Neural progenitor cell (in vitro differentiated cells): ENCODE data around the gene TBCK. TPM values are rescaled to one million over a fixed set of nuclear protein-coding genes. Genes with fewer than 3 reads are reported as not detected.

ENCODE experiments used
- DNase-seq: peaks from one replicate; pipeline ENCODE4 v3.0.0-alpha.2; 2016; ENCODE audit warnings: low spot score
- H2AFZ ChIP-seq: fragments of 200-600 bp; sonication (generic); replicated peaks from 2 replicates; pipeline ENCODE4 v1.6.1; 2016; ENCODE audit warnings: antibody characterized with exemption
- H3F3A ChIP-seq: fragments of 200-600 bp; sonication (generic); 2 replicates; pipeline ENCODE4 v1.6.1; 2016; ENCODE audit warnings: antibody characterized with exemption, low read depth
- H3K27ac ChIP-seq: fragments of 200-600 bp; sonication (generic); 2 replicates; pipeline ENCODE4 v1.5.1; 2016; ENCODE audit warnings: mild to moderate bottlenecking
- H3K27me3 ChIP-seq: fragments of 200-600 bp; sonication (generic); 2 replicates; pipeline ENCODE4 v1.6.1; 2016; ENCODE audit warnings: mild to moderate bottlenecking, moderate library complexity
- H3K36me3 ChIP-seq: fragments of 200-600 bp; sonication (generic); 2 replicates; pipeline ENCODE4 v1.5.1; 2016
- H3K4me1 ChIP-seq: fragments of 200-600 bp; sonication (generic); 2 replicates; pipeline ENCODE4 v1.6.1; 2016; ENCODE audit warnings: mixed run types
- H3K4me2 ChIP-seq: fragments of 200-600 bp; sonication (generic); 2 replicates; pipeline ENCODE4 v1.6.1; 2016
- H3K4me3 ChIP-seq: fragments of 200-600 bp; sonication (generic); 2 replicates; pipeline ENCODE4 v1.5.1; 2016
- H3K79me2 ChIP-seq: fragments of 200-600 bp; sonication (generic); 2 replicates; pipeline ENCODE4 v1.6.1; 2016; ENCODE audit warnings: low read depth
- H3K9ac ChIP-seq: fragments of 200-600 bp; sonication (generic); 2 replicates; pipeline ENCODE4 v1.6.1; 2016
- H3K9me3 ChIP-seq: fragments of 200-600 bp; sonication (generic); 2 replicates; pipeline ENCODE4 v1.5.1; 2016; ENCODE audit warnings: low read depth
- H4K20me1 ChIP-seq: fragments of 200-600 bp; sonication (generic); 2 replicates; pipeline ENCODE4 v1.6.1; 2016; ENCODE audit warnings: low read depth
- H3K27ac Mint-ChIP-seq: 3 replicates; pipeline ENCODE4 v1.8.0; 2021; ENCODE audit warnings: mixed read lengths
- H3K27me3 Mint-ChIP-seq: 2 replicates; pipeline ENCODE4 v1.8.0; 2022; ENCODE audit warnings: low read depth, mild to moderate bottlenecking, inconsistent platforms, moderate library complexity, mixed read lengths; ENCODE audit not compliant: insufficient read depth
- H3K36me3 Mint-ChIP-seq: 3 replicates; pipeline ENCODE4 v1.8.0; 2021; ENCODE audit warnings: mixed read lengths
- H3K4me1 Mint-ChIP-seq: 3 replicates; pipeline ENCODE4 v1.8.0; 2021; ENCODE audit warnings: mixed read lengths
- H3K4me3 Mint-ChIP-seq: 3 replicates; pipeline ENCODE4 v1.8.0; 2021; ENCODE audit warnings: mild to moderate bottlenecking, moderate library complexity, mixed read lengths
- H3K9me3 Mint-ChIP-seq: 3 replicates; pipeline ENCODE4 v1.8.0; 2020; ENCODE audit warnings: mixed read lengths
- CTCF ChIP-seq: fragments of 200-600 bp; sonication (generic); IDR thresholded peaks from 2 replicates; pipeline ENCODE4 v1.5.1; 2017; ENCODE audit warnings: antibody characterized with exemption, mild to moderate bottlenecking
- EZH2 ChIP-seq: fragments of 200-600 bp; sonication (generic); IDR thresholded peaks from 2 replicates; pipeline ENCODE4 v1.6.1; 2017; ENCODE audit warnings: antibody characterized with exemption, mild to moderate bottlenecking, moderate library complexity
- EZH2phosphoT487 ChIP-seq: fragments of 200-600 bp; sonication (generic); IDR thresholded peaks from 2 replicates; pipeline ENCODE4 v1.6.1; 2017; ENCODE audit warnings: antibody characterized with exemption
- total RNA-seq: library from RNA; depleted of rRNA; stranded (reverse); fragments of >200 nt; gene quantifications from 2 replicates; pipeline ENCODE4 v1.2.3, GENCODE V29; 2015; ENCODE audit warnings: low replicate concordance

Gene TBCK
- total RNA-seq, 1 donor from 2014 or later, result 69.8 TPM

GRCh38 chr4:106353786-106354185 lies 37.8 kb upstream of the TBCK start:
- Histone ChIP-seq H3K27me3 (no peaks in the 10 kb centered on the region), H3K9ac (no peak overlapping the region), H3K4me3 (no peak overlapping the region), H4K20me1 (no peaks in the 10 kb centered on the region), H3F3A (no peaks in the 10 kb centered on the region), H3K9me3 (no peaks in the 10 kb centered on the region), H2AFZ (no peak overlapping the region), H3K36me3 (no peaks in the 10 kb centered on the region), H3K79me2 (no peaks in the 10 kb centered on the region), H3K4me1 (no peaks in the 10 kb centered on the region), H3K4me2 (no peak overlapping the region), H3K27ac (no peak overlapping the region)
- Mint-ChIP-seq H3K4me3 (no peak overlapping the region), H3K36me3 (no peaks in the 10 kb centered on the region), H3K4me1 (no peaks in the 10 kb centered on the region), H3K27ac (no peak overlapping the region), H3K27me3 (no peaks in the 10 kb centered on the region), H3K9me3 (no peaks in the 10 kb centered on the region)
- no peak for DNase-seq
- TF ChIP-seq CTCF, result no peak
- TF ChIP-seq EZH2phosphoT487, result no peak
- TF ChIP-seq EZH2, result no peak

- no peak overlapping the region for H3K27ac Mint-ChIP-seq
- H3K4me1 ChIP-seq, result no peaks in the 10 kb centered on the region
- H3K36me3 ChIP-seq, result peaks cover 8% of the 10 kb centered on the region
- no peaks in the 10 kb centered on the region for H3K4me1 Mint-ChIP-seq
- no peaks in the 10 kb centered on the region for H4K20me1 ChIP-seq
- H3K27ac ChIP-seq, result no peak overlapping the region
- no peak for TF ChIP-seq EZH2phosphoT487
- TF ChIP-seq EZH2, result no peak
- no peak overlapping the region for H3K4me3 ChIP-seq
- H3F3A ChIP-seq, result no peaks in the 10 kb centered on the region
- H3K4me2 ChIP-seq, result no peak overlapping the region
- no peaks in the 10 kb centered on the region for H3K27me3 ChIP-seq
- H3K9ac ChIP-seq, result no peak overlapping the region
- H3K4me3 Mint-ChIP-seq, result no peak overlapping the region
- H3K9me3 Mint-ChIP-seq, result no peaks in the 10 kb centered on the region
- H3K79me2 ChIP-seq, result no peaks in the 10 kb centered on the region
- no peak for DNase-seq
- H2AFZ ChIP-seq, result no peak overlapping the region
- peaks cover 5% of the 10 kb centered on the region for H3K36me3 Mint-ChIP-seq
- H3K9me3 ChIP-seq, result no peaks in the 10 kb centered on the region
- no peaks in the 10 kb centered on the region for H3K27me3 Mint-ChIP-seq
Observed at GRCh38 chr4:106351016-106351415, 35.0 kb upstream of the TBCK start.

DNA sequence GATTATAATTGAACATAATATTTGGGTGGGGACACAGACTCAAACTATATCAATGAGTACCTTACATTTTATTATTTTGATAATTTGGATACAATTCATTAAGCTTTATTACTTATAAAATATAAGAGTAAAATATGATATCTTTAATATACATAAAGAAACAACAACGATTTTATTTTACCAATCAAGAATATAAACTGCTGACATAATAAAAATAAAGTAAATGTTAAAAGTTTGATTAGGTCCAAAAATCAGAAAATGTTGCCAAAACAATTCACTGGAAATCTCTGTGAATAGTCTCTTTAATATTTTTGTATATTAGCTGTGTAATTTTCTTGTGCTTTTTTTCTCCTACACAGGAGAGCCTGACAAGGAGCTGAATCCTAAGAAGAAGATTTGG lies 31.2 kb upstream of the TBCK start:
- Mint-ChIP-seq H3K36me3 (peaks cover 6% of the 10 kb centered on the region), H3K4me3 (no peak overlapping the region), H3K9me3 (no peaks in the 10 kb centered on the region), H3K4me1 (no peaks in the 10 kb centered on the region), H3K27me3 (no peaks in the 10 kb centered on the region), H3K27ac (no peak overlapping the region)
- Histone ChIP-seq H3K4me1 (no peaks in the 10 kb centered on the region), H2AFZ (no peak overlapping the region), H3K9me3 (no peaks in the 10 kb centered on the region), H3K4me2 (no peak overlapping the region), H4K20me1 (no peaks in the 10 kb centered on the region), H3F3A (no peaks in the 10 kb centered on the region), H3K79me2 (peaks cover 15% of the 10 kb centered on the region), H3K4me3 (no peak overlapping the region), H3K27me3 (no peaks in the 10 kb centered on the region), H3K27ac (no peak overlapping the region), H3K9ac (no peak overlapping the region), H3K36me3 (peaks cover 8% of the 10 kb centered on the region)
- no peak for TF ChIP-seq EZH2phosphoT487
- DNase-seq, result no peak

DNA sequence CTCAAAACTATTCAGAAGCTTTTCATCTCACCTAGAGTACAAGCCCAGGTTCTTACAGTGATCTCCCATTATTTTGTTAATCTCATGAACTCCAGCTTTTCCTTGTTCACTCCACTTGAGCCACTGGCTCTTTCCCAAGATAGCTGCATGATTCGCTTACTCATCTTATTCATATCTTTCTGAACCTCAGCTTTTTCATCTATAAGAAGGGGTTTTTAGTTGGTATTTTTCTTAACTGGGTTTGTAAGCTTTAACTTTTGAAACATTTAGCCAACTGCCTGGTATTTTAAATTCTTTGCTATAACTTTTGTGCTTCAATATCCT lies 28.6 kb upstream of the TBCK start:
- H3K9me3 ChIP-seq, result no peaks in the 10 kb centered on the region

More for the DNA sequence above, 28.6 kb upstream of the TBCK start:
- Histone ChIP-seq H3K79me2 (peaks cover 36% of the 10 kb centered on the region), H2AFZ (no peak overlapping the region), H3K4me1 (no peaks in the 10 kb centered on the region), H3K27ac (no peak overlapping the region), H3K27me3 (no peaks in the 10 kb centered on the region), H4K20me1 (no peaks in the 10 kb centered on the region), H3K4me2 (no peak overlapping the region), H3K36me3 (peaks cover 8% of the 10 kb centered on the region), H3F3A (no peaks in the 10 kb centered on the region), H3K9ac (no peak overlapping the region), H3K4me3 (no peak overlapping the region)
- H3K4me3 Mint-ChIP-seq, result no peak overlapping the region
- no peak for TF ChIP-seq EZH2
- no peak for TF ChIP-seq EZH2phosphoT487
- TF ChIP-seq CTCF, result no peak
- H3K27me3 Mint-ChIP-seq, result no peaks in the 10 kb centered on the region
- no peaks in the 10 kb centered on the region for H3K9me3 Mint-ChIP-seq
- peaks cover 24% of the 10 kb centered on the region for H3K36me3 Mint-ChIP-seq
- no peak for DNase-seq
- H3K4me1 Mint-ChIP-seq, result no peaks in the 10 kb centered on the region
- H3K27ac Mint-ChIP-seq, result no peak overlapping the region
